GM12865 (cell line): Measurements from ENCODE around the gene GRB14.

Experiments
- DNase-seq: peaks from one replicate; pipeline ENCODE4 v3.0.0; 2010; ENCODE audit warnings: low read depth
- H3K4me3 ChIP-seq: 2 replicates; pipeline ENCODE4 v1.5.1; 2011; ENCODE audit warnings: mild to moderate bottlenecking, low read depth, low read length, control low read depth
- CTCF ChIP-seq: IDR thresholded peaks from 2 replicates; pipeline ENCODE4 v1.5.1; 2011; ENCODE audit warnings: low read length, control low read depth, low read depth, inconsistent platforms; ENCODE audit not compliant: insufficient read depth; ENCODE audit errors: missing control alignments

Gene GRB14

DNA sequence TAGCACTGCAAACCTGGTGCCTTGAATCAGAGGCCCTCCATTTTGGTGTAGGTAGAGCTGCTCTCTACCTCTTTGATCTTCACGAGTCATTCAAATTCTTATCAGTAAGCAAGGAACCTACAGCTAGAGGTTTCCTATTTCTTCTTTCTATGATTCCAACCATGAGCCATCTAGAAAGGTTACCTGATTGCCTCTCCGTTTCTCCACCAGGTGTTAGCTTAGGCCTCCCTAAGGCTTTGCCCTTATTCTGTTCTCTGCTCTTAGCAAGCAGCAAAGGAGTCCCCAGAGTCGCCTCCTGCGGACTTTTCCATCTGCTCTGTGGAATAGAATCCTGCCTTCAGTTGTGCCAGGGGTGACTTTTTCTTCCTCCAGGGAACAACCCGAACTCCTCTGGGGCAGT lies 173.6 kb downstream of the GRB14 start:
- DNase-seq = no peak
- TF ChIP-seq CTCF = no peak
- H3K4me3 ChIP-seq = no peak overlapping the region
